ENCODE measurements around the gene EDN1.

EDN1 gene

DNA sequence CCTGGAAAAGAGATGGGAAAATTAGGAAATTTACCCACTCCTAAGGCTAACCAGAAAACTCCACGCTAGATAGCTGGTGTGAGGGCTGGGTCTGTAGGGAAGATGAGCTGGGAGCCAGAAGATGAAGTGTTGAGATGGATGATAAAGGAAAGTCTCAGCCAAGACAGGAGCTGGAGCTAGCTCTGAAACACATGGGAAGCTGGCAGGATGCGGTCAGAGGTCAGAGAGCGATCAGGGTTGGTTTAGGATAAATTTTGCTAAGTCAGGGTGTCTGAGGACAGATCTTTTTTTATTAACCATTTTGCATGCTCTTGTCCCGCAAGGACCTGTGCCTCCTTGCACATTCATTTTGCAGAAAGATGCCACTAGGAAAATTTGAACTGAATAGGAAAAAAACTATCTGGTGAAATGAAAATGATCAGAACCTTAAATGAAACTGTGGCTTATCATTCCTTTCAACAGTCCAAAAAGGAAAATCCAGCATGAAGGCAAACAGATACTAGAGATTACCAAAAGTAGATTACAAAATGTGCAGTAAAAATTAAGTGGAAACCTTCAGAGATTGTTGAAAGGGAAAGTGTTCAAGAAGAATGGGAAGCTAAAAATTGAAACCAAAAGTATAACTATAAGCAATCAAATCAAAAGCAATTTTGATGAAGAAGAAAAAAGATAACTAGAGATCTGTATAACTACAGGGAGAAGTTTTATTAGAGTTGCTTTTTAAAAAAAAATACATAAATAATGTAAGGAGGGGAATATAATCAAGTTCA lies 10.7 kb upstream of the EDN1 start:
- TF ChIP-seq, protein P1, sequence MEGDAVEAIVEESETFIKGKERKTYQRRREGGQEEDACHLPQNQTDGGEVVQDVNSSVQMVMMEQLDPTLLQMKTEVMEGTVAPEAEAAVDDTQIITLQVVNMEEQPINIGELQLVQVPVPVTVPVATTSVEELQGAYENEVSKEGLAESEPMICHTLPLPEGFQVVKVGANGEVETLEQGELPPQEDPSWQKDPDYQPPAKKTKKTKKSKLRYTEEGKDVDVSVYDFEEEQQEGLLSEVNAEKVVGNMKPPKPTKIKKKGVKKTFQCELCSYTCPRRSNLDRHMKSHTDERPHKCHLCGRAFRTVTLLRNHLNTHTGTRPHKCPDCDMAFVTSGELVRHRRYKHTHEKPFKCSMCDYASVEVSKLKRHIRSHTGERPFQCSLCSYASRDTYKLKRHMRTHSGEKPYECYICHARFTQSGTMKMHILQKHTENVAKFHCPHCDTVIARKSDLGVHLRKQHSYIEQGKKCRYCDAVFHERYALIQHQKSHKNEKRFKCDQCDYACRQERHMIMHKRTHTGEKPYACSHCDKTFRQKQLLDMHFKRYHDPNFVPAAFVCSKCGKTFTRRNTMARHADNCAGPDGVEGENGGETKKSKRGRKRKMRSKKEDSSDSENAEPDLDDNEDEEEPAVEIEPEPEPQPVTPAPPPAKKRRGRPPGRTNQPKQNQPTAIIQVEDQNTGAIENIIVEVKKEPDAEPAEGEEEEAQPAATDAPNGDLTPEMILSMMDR (IDR thresholded peaks at IDR 0.05): no peak
- TF ChIP-seq ZFX (IDR thresholded peaks at IDR 0.05; ENCODE audit: borderline replicate concordance): no peak
- H3K27ac ChIP-seq: peak overlapping the region; percentile 75

DNA sequence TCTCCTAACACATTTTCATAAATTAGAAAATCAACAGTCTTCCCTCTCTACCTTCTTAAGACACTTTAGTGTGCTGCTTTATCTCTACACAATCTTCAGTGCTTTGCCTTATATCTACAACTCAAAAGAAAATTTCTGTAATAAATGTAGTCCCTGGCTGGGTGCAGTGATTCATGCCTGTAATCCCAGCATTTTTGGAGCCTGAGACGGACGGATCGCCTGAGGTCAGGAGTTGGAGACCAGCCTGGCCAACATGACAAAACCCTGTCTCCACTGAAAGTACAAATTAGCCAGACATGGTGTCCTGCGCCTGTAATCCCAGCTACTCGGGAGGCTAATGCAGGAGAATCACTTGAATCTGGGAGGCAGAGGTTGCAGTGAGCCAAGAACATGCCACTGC lies 9.7 kb upstream of the EDN1 start:
- H3K27ac ChIP-seq: no peak overlapping the region; the same call in 1 of the 2 replicates
- TF ChIP-seq, protein P1 (IDR thresholded peaks at IDR 0.05): no peak
- no peak for TF ChIP-seq ZFX (IDR thresholded peaks at IDR 0.05; ENCODE audit: borderline replicate concordance)

GRCh38 chr6:12280902-12281301 lies 9.3 kb upstream of the EDN1 start:
- no peak overlapping the region for H3K27ac ChIP-seq
- no peak for TF ChIP-seq ZFX (IDR thresholded peaks at IDR 0.05; ENCODE audit: borderline replicate concordance)
- TF ChIP-seq, protein P1 (IDR thresholded peaks at IDR 0.05): no peak

- TF ChIP-seq, protein P1 (IDR thresholded peaks at IDR 0.05): 0 out of 2 replicates have a peak, but pooled peaks have one; percentile 22
- TF ChIP-seq ZFX (IDR thresholded peaks at IDR 0.05; ENCODE audit: borderline replicate concordance): no peak
- H3K27ac ChIP-seq: no peak overlapping the region
Measured at GRCh38 chr6:12283904-12284303, 6.3 kb upstream of the EDN1 start.

GRCh38 chr6:12286373-12287110 lies 3.6 kb upstream of the EDN1 start:
- TF ChIP-seq, protein P1 (IDR thresholded peaks at IDR 0.05): no peak
- TF ChIP-seq ZFX (IDR thresholded peaks at IDR 0.05; ENCODE audit: borderline replicate concordance): no peak
- H3K27ac ChIP-seq: peak overlapping the region; percentile 99

- peak overlapping the region; percentile 99 for H3K27ac ChIP-seq
- TF ChIP-seq, protein P1 (IDR thresholded peaks at IDR 0.05): no peak
- no peak for TF ChIP-seq ZFX (IDR thresholded peaks at IDR 0.05; ENCODE audit: borderline replicate concordance)
Measured at GRCh38 chr6:12288211-12288618, 1.9 kb upstream of the EDN1 start.

DNA sequence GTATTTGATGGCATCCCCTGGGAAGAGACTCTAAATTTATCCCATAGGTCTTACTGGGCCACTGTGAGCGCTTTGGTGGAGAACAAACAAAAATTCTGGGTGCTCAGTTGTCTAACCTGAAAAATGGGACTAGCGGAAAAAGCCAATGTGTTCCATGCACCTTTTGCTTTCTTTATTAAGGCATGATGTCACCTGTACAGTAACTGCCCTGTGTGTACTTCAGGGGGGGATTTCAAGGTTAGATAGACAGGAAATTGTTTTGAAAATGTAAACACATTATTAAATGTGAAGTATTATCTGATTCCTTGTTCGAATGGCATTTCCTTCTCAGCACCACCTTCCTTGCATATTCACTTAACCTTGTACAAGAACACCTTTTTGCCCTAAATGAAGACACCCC lies 1.2 kb upstream of the EDN1 start:
- peak overlapping the region; percentile 99 for H3K27ac ChIP-seq
- no peak for TF ChIP-seq ZFX (IDR thresholded peaks at IDR 0.05; ENCODE audit: borderline replicate concordance)
- TF ChIP-seq, protein P1 (IDR thresholded peaks at IDR 0.05): no peak
